DOHH2 (cell line): ENCODE results near the gene IGFLR1.
"Not testable (repeated sequence)": the region's sequence is repeated elsewhere in the genome, so short reads cannot be mapped to it uniquely, and the experiment has no call there.

Experiments
- H3F3A ChIP-seq: fragments of 200-600 bp; sonication (generic), shearing (Covaris generic); 2 replicates; pipeline ENCODE4 v1.6.0; 2016; ENCODE audit warnings: antibody characterized with exemption, mild to moderate bottlenecking; ENCODE audit not compliant: control insufficient read depth, insufficient read depth
- H3K27ac ChIP-seq: fragments of 200-600 bp; sonication (generic); 2 replicates; pipeline ENCODE4 v1.5.1; 2014; ENCODE audit warnings: low read depth, mild to moderate bottlenecking, low read length, moderate library complexity
- H3K27me3 ChIP-seq: fragments of 200-600 bp; sonication (generic); 2 replicates; pipeline ENCODE4 v1.6.1; 2014; ENCODE audit warnings: mild to moderate bottlenecking, low read length, mixed read lengths; ENCODE audit not compliant: control insufficient read depth
- H3K36me3 ChIP-seq: fragments of 200-600 bp; sonication (generic); 2 replicates; pipeline ENCODE4 v1.6.1; 2014; ENCODE audit warnings: mild to moderate bottlenecking, low read length, moderate library complexity, mixed read lengths; ENCODE audit not compliant: control insufficient read depth
- H3K4me1 ChIP-seq: fragments of 200-600 bp; sonication (generic); 2 replicates; pipeline ENCODE4 v1.6.1; 2014; ENCODE audit warnings: mild to moderate bottlenecking, low read length, mixed read lengths; ENCODE audit not compliant: control insufficient read depth
- H3K4me2 ChIP-seq: fragments of 200-600 bp; sonication (generic); 2 replicates; pipeline ENCODE4 v1.6.0; 2014; ENCODE audit warnings: mild to moderate bottlenecking, low read length, moderate library complexity
- H3K4me3 ChIP-seq: fragments of 200-600 bp; sonication (generic); 2 replicates; pipeline ENCODE4 v1.5.1; 2014; ENCODE audit warnings: mild to moderate bottlenecking, low read length, mixed read lengths
- H3K79me2 ChIP-seq: fragments of 200-600 bp; sonication (generic); 2 replicates; pipeline ENCODE4 v1.6.1; 2014; ENCODE audit warnings: mild to moderate bottlenecking, low read length, mixed read lengths; ENCODE audit not compliant: control insufficient read depth
- H3K9me2 ChIP-seq: fragments of 200-600 bp; sonication (generic); replicated peaks from 2 replicates; pipeline ENCODE4 v1.6.1; 2014; ENCODE audit warnings: mild to moderate bottlenecking, low read length, mixed read lengths; ENCODE audit not compliant: control insufficient read depth
- H3K9me3 ChIP-seq: fragments of 200-600 bp; sonication (generic); 2 replicates; pipeline ENCODE4 v1.6.1; 2014; ENCODE audit warnings: antibody characterized with exemption, low read length, mixed read lengths; ENCODE audit not compliant: control insufficient read depth, insufficient read depth
- H4K20me1 ChIP-seq: fragments of 200-600 bp; sonication (generic); 2 replicates; pipeline ENCODE4 v1.6.0; 2014; ENCODE audit warnings: low read depth, mild to moderate bottlenecking, antibody characterized with exemption, low read length, moderate library complexity; ENCODE audit not compliant: control insufficient read depth, insufficient read depth
- EZH2phosphoT487 ChIP-seq: fragments of 200-600 bp; sonication (generic); IDR thresholded peaks from 2 replicates; pipeline ENCODE4 v1.6.1; 2017; ENCODE audit warnings: borderline replicate concordance, mild to moderate bottlenecking, antibody characterized with exemption, low read length, moderate library complexity, mixed read lengths
- TF ChIP-seq, protein P1 (sequence below): fragments of 200-600 bp; sonication (generic); IDR thresholded peaks from one replicate; pipeline ENCODE4 v1.5.1; 2014; ENCODE audit warnings: antibody characterized with exemption, mild to moderate bottlenecking, low read depth, low read length; ENCODE audit not compliant: poor library complexity, severe bottlenecking

Gene IGFLR1

DNA sequence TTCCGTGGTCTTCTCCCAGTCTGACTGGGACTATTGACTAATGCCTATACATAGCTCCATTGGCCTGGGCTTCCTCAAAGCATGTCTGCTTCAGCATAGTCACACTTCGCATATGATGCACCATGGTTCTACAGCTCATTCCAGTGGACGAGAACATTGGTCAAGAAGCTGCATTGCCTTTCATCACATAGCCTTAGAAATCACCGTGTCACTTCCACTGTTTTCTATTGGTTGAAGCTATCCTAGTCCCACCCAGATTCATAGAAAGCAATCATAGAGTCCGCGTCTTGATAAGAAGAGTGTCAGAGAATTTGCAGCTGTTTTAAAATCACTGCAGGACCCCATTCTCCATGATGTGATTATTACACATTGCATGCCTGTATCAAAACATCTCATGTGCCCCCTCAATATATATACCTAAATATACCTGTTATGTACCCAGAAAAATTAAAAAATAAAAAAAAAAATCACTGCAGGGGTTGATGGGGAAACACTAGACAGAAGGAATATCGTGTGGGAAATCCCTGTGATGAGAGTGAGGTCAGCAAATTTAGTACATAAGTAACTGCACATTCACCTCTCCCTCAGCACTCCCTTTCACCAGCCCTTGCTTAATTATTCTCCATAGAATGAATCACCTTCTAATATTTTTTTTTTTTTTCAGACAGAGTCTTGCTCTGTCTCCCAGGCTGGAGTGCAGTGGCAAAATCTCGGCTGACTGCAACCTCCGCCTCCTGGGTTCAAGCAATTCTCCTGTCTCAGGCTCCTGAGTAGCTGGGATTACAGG is 31.0 kb upstream of the IGFLR1 start:
- Histone ChIP-seq H3K27ac (no peak overlapping the region), H3K27me3 (no peaks in the 10 kb centered on the region), H3K9me3 (no peaks in the 10 kb centered on the region), H3K4me2 (no peak overlapping the region), H3K9me2 (no peaks in the 10 kb centered on the region), H3K79me2 (peaks cover 5% of the 10 kb centered on the region; the same call in 1 of the 2 replicates), H3K36me3 (peaks cover 4% of the 10 kb centered on the region), H3K4me1 (peaks cover 15% of the 10 kb centered on the region), H4K20me1 (no peaks in the 10 kb centered on the region), H3F3A (peaks cover 2% of the 10 kb centered on the region; the same call in 1 of the 2 replicates), H3K4me3 (no peak overlapping the region)
- TF ChIP-seq, protein P1, sequence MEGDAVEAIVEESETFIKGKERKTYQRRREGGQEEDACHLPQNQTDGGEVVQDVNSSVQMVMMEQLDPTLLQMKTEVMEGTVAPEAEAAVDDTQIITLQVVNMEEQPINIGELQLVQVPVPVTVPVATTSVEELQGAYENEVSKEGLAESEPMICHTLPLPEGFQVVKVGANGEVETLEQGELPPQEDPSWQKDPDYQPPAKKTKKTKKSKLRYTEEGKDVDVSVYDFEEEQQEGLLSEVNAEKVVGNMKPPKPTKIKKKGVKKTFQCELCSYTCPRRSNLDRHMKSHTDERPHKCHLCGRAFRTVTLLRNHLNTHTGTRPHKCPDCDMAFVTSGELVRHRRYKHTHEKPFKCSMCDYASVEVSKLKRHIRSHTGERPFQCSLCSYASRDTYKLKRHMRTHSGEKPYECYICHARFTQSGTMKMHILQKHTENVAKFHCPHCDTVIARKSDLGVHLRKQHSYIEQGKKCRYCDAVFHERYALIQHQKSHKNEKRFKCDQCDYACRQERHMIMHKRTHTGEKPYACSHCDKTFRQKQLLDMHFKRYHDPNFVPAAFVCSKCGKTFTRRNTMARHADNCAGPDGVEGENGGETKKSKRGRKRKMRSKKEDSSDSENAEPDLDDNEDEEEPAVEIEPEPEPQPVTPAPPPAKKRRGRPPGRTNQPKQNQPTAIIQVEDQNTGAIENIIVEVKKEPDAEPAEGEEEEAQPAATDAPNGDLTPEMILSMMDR = no peak
- no peak for TF ChIP-seq EZH2phosphoT487

DNA sequence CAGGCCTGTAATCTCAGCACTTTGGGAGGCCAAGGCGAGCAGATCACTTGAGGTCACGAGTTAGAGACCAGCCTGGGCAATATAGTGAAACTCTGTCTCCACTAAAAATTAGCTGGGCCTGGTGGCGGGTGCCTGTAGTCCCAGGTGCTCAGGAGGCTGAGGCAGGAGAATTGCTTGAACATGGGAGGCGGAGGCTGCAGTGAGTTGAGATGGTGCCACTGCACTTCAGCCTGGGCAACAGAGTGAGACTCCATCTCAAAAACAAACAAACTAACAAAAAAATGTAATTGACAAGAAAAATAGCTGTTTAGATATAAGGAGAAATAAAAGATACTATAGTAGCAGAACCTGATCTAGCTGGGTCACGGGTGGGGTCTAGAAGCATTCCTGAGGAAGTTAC is 30.1 kb upstream of the IGFLR1 start:
- Histone ChIP-seq H3K36me3 (peaks cover 11% of the 10 kb centered on the region), H3K4me1 (peaks cover 15% of the 10 kb centered on the region)
- not testable (repeated sequence) for H3K27ac ChIP-seq, H3K4me2 ChIP-seq, H3F3A ChIP-seq, H3K79me2 ChIP-seq, H4K20me1 ChIP-seq, H3K9me3 ChIP-seq, H3K9me2 ChIP-seq, H3K4me3 ChIP-seq, H3K27me3 ChIP-seq

DNA sequence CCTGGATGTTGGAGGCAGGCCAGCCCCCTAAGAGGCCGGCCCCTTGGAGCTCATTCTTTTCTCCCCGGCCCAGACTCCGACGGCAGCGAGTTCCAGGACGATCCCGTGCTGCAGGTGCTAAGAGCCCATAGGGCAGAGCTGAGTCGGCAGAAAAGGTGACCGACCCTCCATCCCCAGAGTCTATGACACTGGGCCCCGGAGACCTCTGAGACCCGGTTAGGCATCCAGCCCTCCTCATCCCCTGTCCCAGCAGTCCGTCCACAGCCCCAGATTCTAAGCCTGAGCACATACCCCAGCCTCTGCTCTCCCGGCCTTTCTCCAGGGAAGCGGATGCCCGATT is 25.8 kb upstream of the IGFLR1 start:
- Histone ChIP-seq H3K27ac (no peak overlapping the region), H4K20me1 (no peaks in the 10 kb centered on the region), H3K27me3 (no peaks in the 10 kb centered on the region), H3K79me2 (no peaks in the 10 kb centered on the region), H3K4me1 (no peaks in the 10 kb centered on the region), H3K36me3 (peaks cover 17% of the 10 kb centered on the region), H3K4me2 (no peak overlapping the region), H3F3A (peaks cover 2% of the 10 kb centered on the region; the same call in 1 of the 2 replicates), H3K9me2 (no peaks in the 10 kb centered on the region), H3K4me3 (no peak overlapping the region), H3K9me3 (no peaks in the 10 kb centered on the region)
- TF ChIP-seq, protein P1 = no peak
- no peak for TF ChIP-seq EZH2phosphoT487

DNA sequence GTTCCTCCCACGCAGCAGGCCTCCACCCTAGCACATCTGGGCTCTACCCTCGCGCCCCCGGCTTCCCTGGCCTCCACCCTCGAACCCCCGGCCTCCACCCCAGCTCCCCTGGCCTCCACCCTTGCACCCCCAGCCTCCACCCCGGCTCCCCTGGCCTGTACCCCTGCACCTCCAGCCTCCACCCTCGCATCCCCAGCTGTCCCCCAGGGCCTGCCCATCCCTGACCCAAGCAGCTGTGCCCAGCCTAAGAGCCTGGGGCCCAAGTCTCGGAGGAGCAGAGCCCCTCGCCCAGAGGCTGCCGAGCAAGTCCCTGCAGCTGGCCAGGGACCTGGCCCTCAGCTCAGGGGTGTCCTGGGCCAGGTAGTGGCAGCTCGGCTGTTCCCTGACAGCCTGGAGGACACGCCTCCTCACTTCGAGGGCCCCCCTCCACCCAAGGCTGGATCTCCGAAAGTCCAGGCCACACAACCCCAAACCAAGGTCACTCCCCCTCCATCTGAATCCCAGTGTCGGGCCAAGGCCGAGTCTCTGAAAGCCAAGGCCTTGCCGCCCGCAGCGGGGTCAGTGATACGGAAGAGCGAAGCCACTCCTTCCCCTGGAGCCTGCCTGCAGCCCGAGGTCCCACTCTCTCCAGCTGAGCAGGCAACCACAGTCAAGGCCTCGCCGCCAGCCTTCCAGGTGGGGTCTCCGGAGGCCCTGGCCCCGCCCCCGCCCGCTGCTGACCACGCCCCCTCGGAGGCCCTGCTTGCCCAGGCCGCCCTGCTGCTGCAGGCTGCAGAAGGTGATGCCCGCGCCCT is 25.2 kb upstream of the IGFLR1 start:
- H3K4me1 ChIP-seq = no peaks in the 10 kb centered on the region
- H4K20me1 ChIP-seq = no peaks in the 10 kb centered on the region
- no peak overlapping the region for H3K4me3 ChIP-seq
- no peaks in the 10 kb centered on the region for H3K9me2 ChIP-seq
- 0 out of 2 replicates have a peak, but pooled peaks cover 2% of the 10 kb centered on the region for H3F3A ChIP-seq
- no peak overlapping the region for H3K4me2 ChIP-seq
- TF ChIP-seq, protein P1 = no peak
- TF ChIP-seq EZH2phosphoT487 = no peak
- no peak overlapping the region for H3K27ac ChIP-seq
- no peaks in the 10 kb centered on the region for H3K27me3 ChIP-seq
- no peaks in the 10 kb centered on the region for H3K9me3 ChIP-seq
- peaks cover 17% of the 10 kb centered on the region for H3K36me3 ChIP-seq
- H3K79me2 ChIP-seq = no peaks in the 10 kb centered on the region
